ENCODE results near the gene PSMA8. TPM values are rescaled to one million over a fixed set of nuclear protein-coding genes. Genes with fewer than 3 reads are reported as not detected.

Gene PSMA8
- total and polyA plus RNA-seq, 2 of the 8 experiments (the other 6 are each of a cell fraction or from before 2014, with no cell fraction given) = not detected

- TF ChIP-seq ATF3 (IDR thresholded peaks at IDR 0.05; ENCODE audit: insufficient read depth, low read depth, low read length) = no peak
- no peak for TF ChIP-seq SIRT6 (IDR thresholded peaks at IDR 0.05; ENCODE audit: low read length)
- no peak for TF ChIP-seq CTBP2 (IDR thresholded peaks at IDR 0.05; ENCODE audit: borderline replicate concordance, insufficient read depth, insufficient read length, low read length)
- no peak for TF ChIP-seq JUND (IDR thresholded peaks at IDR 0.05; ENCODE audit: low read length)
- no peak for TF ChIP-seq FOSL1 (IDR thresholded peaks at IDR 0.05; ENCODE audit: insufficient read depth, low read depth, low read length)
- TF ChIP-seq CHD7 (IDR thresholded peaks at IDR 0.05; ENCODE audit: insufficient replicate concordance, low read length) = no peak
Measured at GRCh38 chr18:26134107-26134506, 438 bp downstream of the PSMA8 start (continued).

Data from H1 (cell line).